Adrenal gland (tissue), 5 donors: Measurements from ENCODE around the gene ADORA1.

ENCODE experiments used
- CTCF ChIP-seq, 6 experiments: fragments of 450-650 bp in 4 of 6; fragments of 200-600 bp in 2 of 6; sonication (generic) in 1 of 6; IDR thresholded peaks; 1 replicate in 5 of 6; 2 replicates in 1 of 6; pipeline versions ENCODE4 v1.5.1 to v1.8.0; 2016 to 2021; ENCODE audit warnings: antibody characterized with exemption in 6 of 6, mild to moderate bottlenecking in 2 of 6, moderate library complexity in 1 of 6
- POLR2A ChIP-seq, 2 donors: fragments of 450-650 bp; IDR thresholded peaks; one replicate each; pipeline ENCODE4 v1.6.1; 2017; ENCODE audit warnings: antibody characterized with exemption in 2 of 2, mild to moderate bottlenecking in 2 of 2, moderate library complexity in 1 of 2
- donor health status: DM: no; HTN: no; CAD: no.

GRCh38 chr1:203128716-203129500 is 1.4 kb downstream of the ADORA1 start:
- TF ChIP-seq CTCF (IDR thresholded peaks at IDR 0.05) (no peak), POLR2A (IDR thresholded peaks at IDR 0.05) (no peak)
